Occipital lobe (tissue), 2 donors: ENCODE measurements around the gene AMZ1. TPM values are rescaled to one million over a fixed set of nuclear protein-coding genes. Genes with fewer than 3 reads are reported as not detected.
"Not testable (repeated sequence)": the region's sequence is repeated elsewhere in the genome, so short reads cannot be mapped to it uniquely, and the experiment has no call there.

ENCODE experiments used
- DNase-seq: peaks from one replicate; lab custom pipeline; 2025; lab: John Stamatoyannopoulos, UW
- total RNA-seq: library from RNA; depleted of rRNA; stranded (reverse); fragments of >200 nt; gene quantifications from one replicate; pipeline ENCODE4 v1.2.3, GENCODE V29; 2014

AMZ1 gene
- total RNA-seq, 1 donor from 2014 or later: 2.2 TPM

- DNase-seq: no peak
Observed at GRCh38 chr7:2738766-2739549, 51.0 kb downstream of the AMZ1 start.

GRCh38 chr7:2743523-2744185 lies 55.7 kb downstream of the AMZ1 start:
- not testable (repeated sequence) for DNase-seq

- not testable (repeated sequence) for DNase-seq
Observed at GRCh38 chr7:2748684-2749083, 60.7 kb downstream of the AMZ1 start.

GRCh38 chr7:2750004-2750407 lies 62.0 kb downstream of the AMZ1 start:
- no peak for DNase-seq

GRCh38 chr7:2751086-2751485 lies 63.1 kb downstream of the AMZ1 start:
- DNase-seq: no peak

GRCh38 chr7:2753148-2753547 lies 65.1 kb downstream of the AMZ1 start:
- no peak for DNase-seq

GRCh38 chr7:2754086-2754485 lies 66.1 kb downstream of the AMZ1 start:
- no peak for DNase-seq

- DNase-seq: no peak
Observed at GRCh38 chr7:2754912-2755311, 66.9 kb downstream of the AMZ1 start.

- DNase-seq: no peak
Observed at GRCh38 chr7:2755531-2755930, 67.5 kb downstream of the AMZ1 start.

GRCh38 chr7:2757361-2757903 lies 69.4 kb downstream of the AMZ1 start:
- peak; percentile 39 for DNase-seq

- peak; percentile 45 for DNase-seq
Observed at GRCh38 chr7:2757904-2758672, 70.1 kb downstream of the AMZ1 start.

- DNase-seq: no peak
Observed at GRCh38 chr7:2758673-2759616, 70.9 kb downstream of the AMZ1 start.

GRCh38 chr7:2759736-2760097 lies 71.7 kb downstream of the AMZ1 start:
- peak; percentile 51 for DNase-seq

GRCh38 chr7:2760098-2760889 lies 72.3 kb downstream of the AMZ1 start:
- DNase-seq: peak; percentile 51

GRCh38 chr7:2761131-2761624 lies 73.2 kb downstream of the AMZ1 start:
- no peak for DNase-seq

- no peak for DNase-seq
Observed at GRCh38 chr7:2761801-2762497, 73.9 kb downstream of the AMZ1 start.

GRCh38 chr7:2763597-2763996 lies 75.6 kb downstream of the AMZ1 start:
- no peak for DNase-seq

GRCh38 chr7:2764621-2765020 lies 76.6 kb downstream of the AMZ1 start:
- no peak for DNase-seq
